Peyer's patch (tissue), 4 donors: ENCODE measurements around the gene TYW1.
"Not testable (repeated sequence)": the region's sequence is repeated elsewhere in the genome, so short reads cannot be mapped to it uniquely, and the experiment has no call there.

ENCODE experiments used
- POLR2A ChIP-seq, 2 donors: fragments of 450-650 bp; IDR thresholded peaks; one replicate each; pipeline ENCODE4 v1.5.1; 2017; ENCODE audit warnings: antibody characterized with exemption in 2 of 2, mild to moderate bottlenecking in 2 of 2, moderate library complexity in 2 of 2
- TF ChIP-seq, protein P1 (sequence below), 6 experiments: fragments of 450-650 bp in 4 of 6; fragments of 200-600 bp in 2 of 6; sonication (generic) in 1 of 6; IDR thresholded peaks; one replicate each; pipeline ENCODE4 v1.5.1; 2017 to 2019; ENCODE audit warnings: antibody characterized with exemption in 6 of 6, mild to moderate bottlenecking in 3 of 6, moderate library complexity in 1 of 6

GRCh38 chr7:67176730-67177129 lies 180.1 kb downstream of the TYW1 start:
- TF ChIP-seq, protein P1, sequence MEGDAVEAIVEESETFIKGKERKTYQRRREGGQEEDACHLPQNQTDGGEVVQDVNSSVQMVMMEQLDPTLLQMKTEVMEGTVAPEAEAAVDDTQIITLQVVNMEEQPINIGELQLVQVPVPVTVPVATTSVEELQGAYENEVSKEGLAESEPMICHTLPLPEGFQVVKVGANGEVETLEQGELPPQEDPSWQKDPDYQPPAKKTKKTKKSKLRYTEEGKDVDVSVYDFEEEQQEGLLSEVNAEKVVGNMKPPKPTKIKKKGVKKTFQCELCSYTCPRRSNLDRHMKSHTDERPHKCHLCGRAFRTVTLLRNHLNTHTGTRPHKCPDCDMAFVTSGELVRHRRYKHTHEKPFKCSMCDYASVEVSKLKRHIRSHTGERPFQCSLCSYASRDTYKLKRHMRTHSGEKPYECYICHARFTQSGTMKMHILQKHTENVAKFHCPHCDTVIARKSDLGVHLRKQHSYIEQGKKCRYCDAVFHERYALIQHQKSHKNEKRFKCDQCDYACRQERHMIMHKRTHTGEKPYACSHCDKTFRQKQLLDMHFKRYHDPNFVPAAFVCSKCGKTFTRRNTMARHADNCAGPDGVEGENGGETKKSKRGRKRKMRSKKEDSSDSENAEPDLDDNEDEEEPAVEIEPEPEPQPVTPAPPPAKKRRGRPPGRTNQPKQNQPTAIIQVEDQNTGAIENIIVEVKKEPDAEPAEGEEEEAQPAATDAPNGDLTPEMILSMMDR (IDR thresholded peaks at IDR 0.05), result not testable (repeated sequence)
- TF ChIP-seq POLR2A (IDR thresholded peaks at IDR 0.05), result not testable (repeated sequence)
